HG03439 (cell line): ENCODE measurements around the gene THOC2.
"Not testable (repeated sequence)": the region's sequence is repeated elsewhere in the genome, so short reads cannot be mapped to it uniquely, and the experiment has no call there.

ENCODE experiments used
- ATAC-seq: cut with Tn5 transposase; IDR thresholded peaks from one replicate; pipeline ENCODE4 v1.9.1; 2021; ENCODE audit warnings: mild to moderate bottlenecking, moderate library complexity; ENCODE audit not compliant: unreplicated experiment

Gene THOC2, protein sequence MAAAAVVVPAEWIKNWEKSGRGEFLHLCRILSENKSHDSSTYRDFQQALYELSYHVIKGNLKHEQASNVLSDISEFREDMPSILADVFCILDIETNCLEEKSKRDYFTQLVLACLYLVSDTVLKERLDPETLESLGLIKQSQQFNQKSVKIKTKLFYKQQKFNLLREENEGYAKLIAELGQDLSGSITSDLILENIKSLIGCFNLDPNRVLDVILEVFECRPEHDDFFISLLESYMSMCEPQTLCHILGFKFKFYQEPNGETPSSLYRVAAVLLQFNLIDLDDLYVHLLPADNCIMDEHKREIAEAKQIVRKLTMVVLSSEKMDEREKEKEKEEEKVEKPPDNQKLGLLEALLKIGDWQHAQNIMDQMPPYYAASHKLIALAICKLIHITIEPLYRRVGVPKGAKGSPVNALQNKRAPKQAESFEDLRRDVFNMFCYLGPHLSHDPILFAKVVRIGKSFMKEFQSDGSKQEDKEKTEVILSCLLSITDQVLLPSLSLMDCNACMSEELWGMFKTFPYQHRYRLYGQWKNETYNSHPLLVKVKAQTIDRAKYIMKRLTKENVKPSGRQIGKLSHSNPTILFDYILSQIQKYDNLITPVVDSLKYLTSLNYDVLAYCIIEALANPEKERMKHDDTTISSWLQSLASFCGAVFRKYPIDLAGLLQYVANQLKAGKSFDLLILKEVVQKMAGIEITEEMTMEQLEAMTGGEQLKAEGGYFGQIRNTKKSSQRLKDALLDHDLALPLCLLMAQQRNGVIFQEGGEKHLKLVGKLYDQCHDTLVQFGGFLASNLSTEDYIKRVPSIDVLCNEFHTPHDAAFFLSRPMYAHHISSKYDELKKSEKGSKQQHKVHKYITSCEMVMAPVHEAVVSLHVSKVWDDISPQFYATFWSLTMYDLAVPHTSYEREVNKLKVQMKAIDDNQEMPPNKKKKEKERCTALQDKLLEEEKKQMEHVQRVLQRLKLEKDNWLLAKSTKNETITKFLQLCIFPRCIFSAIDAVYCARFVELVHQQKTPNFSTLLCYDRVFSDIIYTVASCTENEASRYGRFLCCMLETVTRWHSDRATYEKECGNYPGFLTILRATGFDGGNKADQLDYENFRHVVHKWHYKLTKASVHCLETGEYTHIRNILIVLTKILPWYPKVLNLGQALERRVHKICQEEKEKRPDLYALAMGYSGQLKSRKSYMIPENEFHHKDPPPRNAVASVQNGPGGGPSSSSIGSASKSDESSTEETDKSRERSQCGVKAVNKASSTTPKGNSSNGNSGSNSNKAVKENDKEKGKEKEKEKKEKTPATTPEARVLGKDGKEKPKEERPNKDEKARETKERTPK (N-terminal part only)

DNA sequence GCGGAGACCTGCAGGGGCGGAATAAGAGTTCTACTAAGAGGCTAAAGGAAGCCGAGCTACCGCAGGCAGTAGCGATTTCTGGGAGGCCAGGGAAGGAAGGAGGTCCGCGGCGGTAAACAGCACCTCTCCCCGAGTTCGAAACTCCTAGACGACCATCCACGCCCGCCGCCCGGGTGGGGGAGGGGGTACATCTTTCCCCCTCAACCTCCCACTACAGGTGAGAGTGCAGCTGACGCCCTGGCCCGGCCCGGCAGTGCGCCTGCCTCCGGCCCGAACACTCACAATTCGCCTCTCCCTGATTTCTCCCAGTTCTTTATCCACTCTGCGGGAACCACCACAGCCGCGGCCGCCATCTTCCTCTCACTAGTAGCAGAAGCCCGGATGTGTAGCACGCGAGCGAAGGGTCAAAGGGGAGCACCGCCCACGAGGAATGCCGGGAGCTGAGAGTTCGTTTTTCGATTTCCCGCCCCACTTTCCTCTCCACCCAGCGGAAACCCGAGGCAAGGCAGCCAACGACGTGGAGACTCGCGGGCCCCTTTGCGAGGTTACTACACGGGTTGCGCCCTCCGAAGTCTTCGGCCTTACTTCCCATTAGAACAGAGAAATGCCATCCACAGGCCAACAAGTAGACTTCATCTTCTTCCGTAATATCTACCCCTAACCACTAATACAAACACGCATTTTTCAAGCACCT is at the start of gene THOC2:
Gene THOC2, minus strand, starts transcription at position 383 of the 694 bp plus-strand sequence. Its CDS starts 30 bp downstream, at position 353.
- ATAC-seq, result peak; percentile 79

DNA sequence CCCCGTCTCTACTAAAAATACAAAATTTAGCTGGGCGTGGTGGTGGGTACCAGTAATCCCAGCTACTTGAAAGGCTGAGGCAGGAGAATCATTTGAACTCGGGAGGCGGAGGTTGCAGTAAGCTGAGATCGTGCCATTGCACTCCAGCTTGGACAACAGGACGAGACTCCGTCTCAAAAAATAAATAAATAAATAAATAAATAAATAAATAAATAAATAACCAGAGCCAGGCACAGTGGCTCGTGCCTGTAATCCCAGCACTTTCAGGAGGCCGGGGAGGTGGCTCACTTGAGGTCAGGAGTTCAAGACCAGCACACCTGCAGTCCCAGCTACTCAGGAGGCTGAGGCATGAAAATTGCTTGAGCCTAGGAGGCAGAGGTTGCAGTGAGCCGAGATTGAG is 48.9 kb upstream of the THOC2 start:
- ATAC-seq, result not testable (repeated sequence)

DNA sequence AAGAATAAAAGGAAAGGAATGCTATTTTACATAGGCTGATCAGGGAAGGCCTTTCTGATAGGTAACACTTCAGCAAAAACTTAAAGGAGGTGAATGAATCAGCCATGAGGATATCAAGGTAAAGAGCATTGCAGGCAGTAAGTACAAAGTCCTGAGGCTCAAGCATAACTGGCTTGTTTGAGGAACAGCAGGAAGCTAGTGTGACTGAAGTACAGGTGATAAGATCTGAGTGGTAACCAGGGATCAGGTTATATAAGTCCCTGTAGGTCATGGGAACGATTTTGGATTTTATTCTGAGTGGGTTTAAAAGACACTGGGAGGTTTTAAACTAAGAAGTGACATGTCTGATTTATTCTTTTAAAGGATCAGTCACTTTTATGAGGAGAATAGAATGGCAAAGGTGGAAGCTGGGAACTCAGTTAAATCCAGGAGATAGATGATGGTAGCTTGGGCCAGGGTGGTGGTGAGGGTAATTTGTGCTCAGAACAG is 47.1 kb upstream of the THOC2 start:
- no peak for ATAC-seq

DNA sequence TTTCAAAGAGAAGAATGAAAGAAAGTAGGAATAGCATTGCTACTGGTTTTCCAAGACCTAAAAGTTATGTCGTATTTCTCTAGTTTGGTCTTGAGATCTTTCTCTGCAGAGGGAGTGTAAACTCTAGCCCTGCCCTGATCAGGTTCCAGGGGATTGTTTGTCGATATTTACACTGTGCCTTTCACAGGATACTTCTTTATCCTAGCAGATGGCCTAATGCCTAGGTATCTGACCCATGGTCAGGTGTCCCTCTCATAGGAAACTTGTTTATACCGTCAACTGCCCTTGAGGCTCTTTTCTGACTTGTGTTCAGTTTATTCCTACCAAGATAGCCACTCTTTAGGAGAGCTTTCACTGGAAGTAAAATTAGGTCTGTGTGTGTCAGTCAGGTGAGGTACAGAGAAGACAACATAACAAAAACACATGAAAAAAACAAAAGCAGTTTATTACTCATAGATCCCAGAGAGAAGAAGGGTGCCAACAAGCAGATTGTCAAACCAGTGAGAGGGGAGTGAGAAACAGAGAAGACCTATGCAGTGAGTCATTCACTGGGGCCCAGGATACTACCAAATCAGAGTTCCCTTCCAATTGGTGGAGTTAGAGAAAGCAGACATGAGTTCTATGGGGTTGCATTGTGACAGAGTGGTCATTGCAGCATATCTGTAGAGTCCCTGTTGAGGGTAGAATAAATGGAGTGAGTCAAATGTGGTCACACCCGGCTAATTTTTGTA is 40.6 kb upstream of the THOC2 start:
- no peak for ATAC-seq

DNA sequence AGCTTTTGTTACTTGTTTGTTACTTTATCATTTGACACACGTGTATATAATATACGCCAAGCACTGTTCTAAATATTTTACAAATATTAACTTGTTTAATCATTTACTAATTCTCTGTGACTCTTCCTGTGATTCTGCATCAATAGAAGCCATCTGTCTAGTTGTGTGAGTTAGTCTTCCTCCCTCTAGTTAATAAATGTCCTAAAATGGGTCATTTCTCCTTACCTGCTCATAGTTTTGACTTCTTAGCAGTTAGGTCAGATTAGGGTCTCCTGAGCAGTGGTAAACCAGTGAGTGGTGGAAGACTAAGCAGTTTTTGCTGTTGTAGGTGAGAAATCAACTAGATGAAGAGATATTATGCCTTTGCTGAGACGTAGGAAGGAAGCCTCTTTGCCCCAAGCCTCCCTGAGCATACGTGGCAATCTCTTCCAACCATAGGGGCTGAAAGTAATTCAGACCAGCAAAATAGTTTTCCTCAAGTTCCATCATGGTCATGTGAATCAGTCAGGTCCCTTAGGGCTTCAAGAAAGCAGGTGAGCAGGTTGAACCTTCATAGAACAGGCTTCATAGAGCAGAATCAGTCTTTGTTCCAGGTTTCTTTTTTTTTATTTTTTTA is 38.7 kb upstream of the THOC2 start:
- no peak for ATAC-seq

DNA sequence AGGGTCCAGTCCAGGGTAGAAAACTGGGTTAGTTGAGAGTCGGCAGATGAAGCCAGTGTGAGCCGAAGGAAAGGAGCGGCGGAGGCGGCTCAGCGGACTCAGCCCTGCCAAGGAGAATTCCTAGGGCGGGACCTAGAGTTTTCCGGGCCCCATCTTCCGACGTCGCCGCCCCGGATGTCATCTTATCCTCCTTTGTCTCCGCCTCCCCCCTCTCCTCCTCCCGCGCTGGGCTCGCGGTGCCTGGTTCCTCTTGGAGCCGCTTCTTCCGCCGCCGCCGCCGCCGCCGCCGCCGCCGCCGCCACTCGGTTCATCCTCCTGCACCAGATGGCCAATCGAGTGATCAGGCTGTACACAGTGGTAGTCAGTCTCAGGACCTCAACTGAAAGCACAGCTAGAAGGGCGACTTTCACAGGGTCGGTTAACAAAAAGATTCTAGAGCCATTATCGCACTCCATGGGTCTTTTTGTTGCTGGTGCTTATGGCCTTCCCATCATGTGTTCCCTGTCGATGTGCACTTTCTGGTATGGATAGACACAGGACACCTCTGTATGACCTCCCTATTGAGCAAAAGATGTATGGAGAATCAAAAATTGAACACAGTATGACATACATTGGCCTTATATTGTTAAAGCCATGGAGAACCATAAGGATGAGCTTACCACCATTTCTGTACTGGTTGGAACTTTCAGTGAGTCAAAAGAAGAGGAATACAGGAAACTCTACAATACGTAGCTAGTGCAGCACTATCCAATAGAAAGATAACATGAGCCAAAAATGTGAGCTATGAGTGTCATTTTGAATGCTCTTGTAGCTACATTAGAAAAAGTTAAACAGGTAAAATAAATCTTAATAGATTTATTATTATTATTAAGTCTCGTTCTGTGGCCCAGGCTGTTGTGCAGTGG is 32.4 kb upstream of the THOC2 start:
- peak; percentile 92 for ATAC-seq

DNA sequence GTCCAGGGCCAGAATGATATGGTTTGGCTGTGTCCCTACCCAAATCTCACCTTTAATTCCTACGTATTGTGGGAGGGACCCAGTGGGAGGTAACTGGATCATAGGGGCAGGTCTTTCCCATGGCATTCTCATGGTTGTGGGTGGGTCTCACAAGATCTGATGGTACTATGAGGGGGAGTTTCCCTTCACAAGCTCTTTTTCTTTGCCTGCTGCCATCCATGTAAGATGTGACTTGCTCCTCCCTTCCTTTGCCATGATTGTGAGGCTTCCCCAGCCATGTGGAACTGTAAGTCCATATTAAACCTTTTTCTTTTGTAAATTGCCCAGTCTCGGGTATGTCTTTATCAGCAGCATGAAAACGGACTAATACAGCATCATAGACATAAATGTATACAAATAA is 27.0 kb upstream of the THOC2 start:
- not testable (repeated sequence) for ATAC-seq

DNA sequence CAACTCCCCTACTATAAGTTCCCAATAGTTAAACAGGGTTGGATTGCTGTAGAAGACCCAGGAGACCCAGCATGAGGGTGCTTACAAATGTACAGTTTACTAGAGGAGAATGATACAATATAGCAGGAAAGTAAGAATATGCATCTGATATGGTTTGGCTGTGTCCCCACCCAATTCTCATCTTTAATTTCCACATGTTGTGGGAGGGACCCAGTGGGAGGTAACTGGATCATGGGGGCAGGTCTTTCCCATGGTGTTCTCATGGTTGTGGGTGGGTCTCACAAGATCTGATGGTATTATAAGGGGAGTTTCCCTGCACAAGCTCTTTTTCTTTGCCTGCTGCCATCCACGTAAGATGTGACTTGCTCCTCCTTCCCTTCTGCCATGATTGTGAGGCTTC is 24.9 kb upstream of the THOC2 start:
- not testable (repeated sequence) for ATAC-seq

DNA sequence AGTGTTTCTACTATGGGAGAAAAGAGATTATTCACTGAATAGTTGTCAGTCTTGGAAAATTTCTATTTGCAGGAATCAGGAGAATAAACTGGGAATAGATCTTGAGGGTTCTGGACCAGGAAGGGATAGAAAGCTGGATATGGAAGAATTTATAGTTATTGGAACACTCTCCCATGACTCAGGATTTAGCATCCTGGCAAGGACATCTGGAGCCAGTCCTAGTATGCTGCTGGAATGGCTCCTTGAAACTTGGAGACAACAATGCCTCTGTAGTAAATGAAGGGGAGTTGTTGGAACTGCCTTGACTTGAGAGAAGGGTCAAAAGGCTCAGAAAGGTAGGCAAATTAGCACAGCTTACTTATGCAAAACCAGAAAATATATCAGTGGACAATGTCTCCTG is 23.5 kb upstream of the THOC2 start:
- ATAC-seq, result no peak

DNA sequence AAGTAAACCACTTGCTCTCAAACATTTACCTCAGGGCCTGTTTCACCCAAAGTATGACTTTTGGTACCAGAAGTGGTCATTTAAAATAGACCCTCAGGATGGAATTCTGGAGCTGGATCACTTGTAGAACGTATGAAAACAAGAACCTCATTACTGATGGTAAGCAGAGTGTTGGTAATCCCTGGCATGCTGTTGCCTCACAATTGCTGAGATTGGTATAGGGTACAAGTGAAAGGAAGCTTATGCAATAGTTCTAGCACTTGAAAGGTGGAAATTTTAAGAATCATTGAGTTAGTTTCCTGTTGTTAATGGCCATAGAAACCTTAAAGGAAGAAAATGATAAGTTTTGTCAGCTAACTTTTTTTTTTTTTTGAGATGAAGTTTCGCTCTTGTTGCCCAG is 22.3 kb upstream of the THOC2 start:
- no peak for ATAC-seq

DNA sequence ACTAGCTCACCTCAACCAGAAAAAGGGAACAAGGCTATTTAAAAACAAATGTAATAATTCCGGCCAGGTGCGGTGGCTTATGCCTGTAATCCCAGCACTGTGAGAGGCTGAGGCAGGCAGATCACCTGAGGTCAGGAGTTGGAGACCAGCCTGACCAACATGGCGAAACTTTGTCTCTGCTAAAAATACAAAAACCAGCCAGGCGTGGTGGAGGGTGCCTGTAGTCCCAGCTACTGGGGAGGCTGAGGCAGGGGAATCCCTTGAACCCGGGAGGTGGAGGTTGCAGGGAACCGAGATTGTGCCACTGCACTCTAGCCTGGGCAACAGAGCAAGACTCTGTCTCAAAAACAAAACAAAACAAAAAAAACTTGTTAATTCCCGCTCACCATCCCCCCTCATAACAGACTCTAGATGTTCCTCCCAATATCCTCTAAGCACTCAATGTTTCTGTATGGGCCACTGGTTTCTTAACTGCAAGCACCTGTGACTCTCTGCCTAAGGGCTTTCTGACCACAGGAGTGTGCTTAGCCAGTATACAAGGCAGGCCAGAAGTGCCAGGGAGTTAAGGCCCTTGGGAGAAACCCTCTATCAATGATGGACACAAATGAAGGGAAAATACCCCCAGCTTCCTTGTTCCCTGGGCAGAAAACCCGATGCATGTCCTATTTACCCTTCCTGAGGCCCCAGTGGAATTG is 21.0 kb upstream of the THOC2 start:
- no peak for ATAC-seq

DNA sequence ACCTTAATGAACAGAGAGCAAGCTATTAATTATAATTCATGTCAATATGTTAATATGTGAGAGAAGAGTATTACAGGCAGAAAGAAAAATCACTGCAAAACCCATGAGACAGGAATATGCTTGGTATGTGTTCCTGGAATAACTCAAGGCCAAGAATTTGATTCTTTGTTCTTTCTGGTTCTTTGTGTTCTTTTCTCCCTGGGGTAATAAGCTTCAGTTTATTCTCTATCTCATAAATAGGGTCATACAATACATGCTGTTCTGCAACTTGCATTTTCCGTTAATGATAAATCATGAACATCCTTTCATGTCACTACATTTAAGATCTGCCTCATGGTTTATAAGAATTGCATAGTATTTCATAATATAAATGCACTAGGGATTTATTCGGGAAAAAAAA is 16.8 kb upstream of the THOC2 start:
- no peak for ATAC-seq

DNA sequence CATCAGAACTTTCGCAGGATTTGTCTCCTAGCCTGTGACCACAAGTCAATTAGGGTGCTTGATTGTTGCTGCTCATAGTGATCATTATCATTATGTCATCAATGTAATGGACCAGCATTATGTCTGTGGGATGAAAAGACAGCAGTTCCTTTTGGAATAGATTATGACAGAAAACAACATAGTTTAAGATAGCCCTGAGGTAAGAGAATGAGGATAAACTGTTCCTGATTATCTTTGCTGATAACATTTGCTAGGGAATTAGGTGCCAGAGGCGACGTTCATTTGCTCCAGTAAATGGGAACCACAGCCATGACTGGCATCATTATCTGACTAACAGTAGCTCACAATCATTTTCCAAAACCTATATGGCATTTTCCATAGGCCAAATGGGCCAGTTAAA is 12.7 kb upstream of the THOC2 start:
- no peak for ATAC-seq

DNA sequence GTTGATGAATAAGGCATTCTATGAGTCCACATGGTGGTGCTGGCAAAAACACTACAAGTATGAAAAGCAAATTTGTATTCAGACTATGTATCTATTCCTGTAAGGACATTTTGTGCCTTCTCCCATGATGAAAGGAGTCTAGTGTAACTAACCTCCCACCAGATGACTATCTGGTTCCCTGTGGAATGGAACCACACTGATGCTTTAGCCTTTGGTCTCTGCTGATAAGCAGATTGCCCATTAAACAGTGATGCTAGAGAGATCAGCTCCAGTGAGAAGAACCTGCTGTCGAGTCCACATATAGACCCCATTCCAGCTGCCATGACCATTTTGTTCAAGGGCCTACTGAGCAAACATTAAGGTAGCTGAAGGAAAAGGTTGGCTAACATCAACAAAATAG is 10.5 kb upstream of the THOC2 start:
- ATAC-seq, result no peak

DNA sequence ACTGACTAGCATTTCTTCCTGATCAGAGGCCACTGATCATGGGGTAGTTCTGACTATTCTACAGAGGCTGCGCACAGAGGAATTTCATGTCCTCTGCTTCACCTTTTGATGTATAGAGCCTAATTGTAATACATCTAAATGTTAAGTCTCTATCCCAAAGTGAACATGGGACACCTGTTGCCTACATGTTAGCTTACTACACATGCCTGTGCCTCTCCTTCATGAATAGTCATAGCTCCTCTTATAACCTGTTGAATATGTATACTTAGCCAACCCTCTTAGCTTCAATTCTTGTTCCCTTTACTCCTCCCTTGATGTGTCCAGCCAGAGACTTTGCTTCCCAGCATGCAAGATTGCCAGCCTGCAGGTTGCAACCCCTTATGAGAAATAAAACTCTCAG is 9.6 kb upstream of the THOC2 start:
- no peak for ATAC-seq

DNA sequence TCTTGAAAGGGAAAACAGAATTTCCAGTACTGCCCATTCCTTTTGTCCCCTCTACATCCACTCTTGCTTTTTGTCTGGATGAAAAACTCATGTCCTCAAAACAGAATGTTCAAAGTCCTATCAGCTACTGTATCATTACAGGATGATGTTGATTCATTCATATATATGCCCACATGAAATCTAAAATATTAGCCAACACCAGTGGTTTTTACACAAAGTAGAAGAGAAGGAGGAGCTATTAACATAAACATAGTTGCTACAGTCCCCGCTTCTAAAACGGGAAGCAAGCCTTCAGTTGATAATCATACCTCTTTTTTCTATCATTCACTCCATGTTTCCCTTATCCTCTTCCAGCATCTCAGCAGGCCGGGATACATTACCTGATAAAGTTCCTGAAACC is 7.7 kb upstream of the THOC2 start:
- ATAC-seq, result no peak

DNA sequence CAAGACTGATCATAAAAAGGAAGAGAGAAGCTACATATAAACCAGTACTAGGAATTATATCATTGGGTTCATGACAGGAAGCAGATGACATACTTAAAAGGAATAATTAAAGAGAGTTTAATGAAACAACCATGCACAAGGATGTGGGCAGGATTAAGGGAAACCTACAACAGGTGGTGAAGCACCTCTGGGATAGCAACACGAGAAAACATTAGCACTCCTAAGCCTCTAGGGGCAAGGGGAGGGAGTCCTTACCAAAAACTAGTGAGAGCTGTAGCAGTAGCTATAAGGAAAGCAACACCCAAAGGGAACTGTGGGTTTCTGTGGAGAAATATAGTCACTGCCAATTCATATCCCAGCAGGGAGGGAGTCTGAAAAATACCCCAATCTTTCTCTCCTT is 7.2 kb upstream of the THOC2 start:
- no peak for ATAC-seq

DNA sequence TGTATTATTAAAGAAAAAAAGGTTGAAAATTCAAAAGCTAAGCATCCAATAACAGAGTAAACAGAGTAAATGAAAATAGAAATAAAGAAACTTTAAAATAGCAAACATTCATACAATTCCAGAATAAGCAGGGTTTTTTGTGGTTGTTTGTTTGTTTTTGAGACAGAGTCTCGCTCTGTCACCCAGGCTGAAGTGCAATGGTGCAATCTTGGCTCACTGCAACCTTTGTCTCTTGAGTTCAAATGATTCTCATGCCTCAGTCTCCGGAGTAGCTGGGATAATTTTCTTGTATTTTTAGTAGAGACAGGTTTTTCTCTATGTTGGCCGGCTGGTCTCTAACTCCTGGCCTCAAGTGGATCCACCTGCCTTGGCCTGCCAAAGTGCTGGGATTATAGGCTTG is 6.6 kb upstream of the THOC2 start:
- ATAC-seq, result no peak
